Smooth muscle cell (in vitro differentiated cells): ENCODE measurements around the gene TDP2. TPM values are rescaled to one million over a fixed set of nuclear protein-coding genes. Genes with fewer than 3 reads are reported as not detected.

ENCODE experiments used
- DNase-seq: peaks from one replicate; lab custom pipeline; 2025; ENCODE audit not compliant: unreplicated experiment; lab: John Stamatoyannopoulos, UW
- H2AFZ ChIP-seq: fragments of 200-600 bp; sonication (generic); 2 replicates; pipeline ENCODE4 v1.6.0; 2016; ENCODE audit warnings: antibody characterized with exemption, low read depth, mild to moderate bottlenecking
- H3F3A ChIP-seq: fragments of 200-600 bp; sonication (generic); 2 replicates; pipeline ENCODE4 v1.6.0; 2017; ENCODE audit warnings: antibody characterized with exemption, low read depth
- H3K27ac ChIP-seq: fragments of 200-600 bp; sonication (generic); 2 replicates; pipeline ENCODE4 v1.5.1; 2016; ENCODE audit warnings: low read depth, mild to moderate bottlenecking
- H3K27me3 ChIP-seq: fragments of 200-600 bp; sonication (generic); 2 replicates; pipeline ENCODE4 v1.6.1; 2016; ENCODE audit warnings: low read depth, mild to moderate bottlenecking
- H3K36me3 ChIP-seq: fragments of 200-600 bp; sonication (generic); 2 replicates; pipeline ENCODE4 v1.5.1; 2016; ENCODE audit warnings: low read depth
- H3K4me1 ChIP-seq: fragments of 200-600 bp; sonication (generic); 2 replicates; pipeline ENCODE4 v1.5.1; 2016; ENCODE audit warnings: low read depth
- H3K4me2 ChIP-seq: fragments of 200-600 bp; sonication (generic); 2 replicates; pipeline ENCODE4 v1.6.0; 2016; ENCODE audit warnings: mild to moderate bottlenecking
- H3K4me3 ChIP-seq: fragments of 200-600 bp; sonication (generic); 2 replicates; pipeline ENCODE4 v1.5.1; 2016; ENCODE audit warnings: mild to moderate bottlenecking
- H3K79me2 ChIP-seq: fragments of 200-600 bp; sonication (generic); 2 replicates; pipeline ENCODE4 v1.6.0; 2016; ENCODE audit warnings: low read depth, mild to moderate bottlenecking
- H3K9ac ChIP-seq: fragments of 200-600 bp; sonication (generic); 2 replicates; pipeline ENCODE4 v1.6.0; 2016; ENCODE audit warnings: low read depth
- H3K9me3 ChIP-seq: fragments of 200-600 bp; sonication (generic); replicated peaks from 2 replicates; pipeline ENCODE4 v1.5.1; 2016; ENCODE audit warnings: low read depth
- H4K20me1 ChIP-seq: fragments of 200-600 bp; sonication (generic); 2 replicates; pipeline ENCODE4 v1.6.0; 2016; ENCODE audit warnings: low read depth
- CTCF ChIP-seq: fragments of 200-600 bp; sonication (generic); IDR thresholded peaks from 2 replicates; pipeline ENCODE4 v1.5.1; 2017; ENCODE audit warnings: borderline replicate concordance, mild to moderate bottlenecking, antibody characterized with exemption; ENCODE audit not compliant: insufficient read depth, poor library complexity, severe bottlenecking
- WGBS: methylation state at CpG from one replicate; pipeline ENCODE4 v1.1.7; 2016; ENCODE audit warnings: low lambda C conversion rate; 5-methylcytosine and 5-hydroxymethylcytosine counted together
- polyA plus RNA-seq: library from polyadenylated mRNA; unstranded; fragments of >200 nt; fragmentation: Nextera tagmentation; extraction: Ambion mirVana; gene quantifications from 2 replicates; pipeline ENCODE4 v1.2.1, GENCODE V29; 2016
- total RNA-seq: library from RNA; depleted of rRNA; stranded (reverse); fragments of >200 nt; gene quantifications from 2 replicates; pipeline ENCODE4 v1.2.3, GENCODE V29; 2014

TDP2 gene
- total and polyA plus RNA-seq, 2 experiments from 2014 or later = 13.0 to 16.2 TPM

- 95% methylated on average over 1 of the region's 1 CpG for WGBS
- Histone ChIP-seq H2AFZ (no peak overlapping the region), H3K27ac (no peak overlapping the region), H3K4me3 (no peak overlapping the region), H3K4me2 (no peak overlapping the region), H3K79me2 (no peaks in the 10 kb centered on the region), H3K9ac (no peak overlapping the region), H3K9me3 (no peaks in the 10 kb centered on the region), H3K4me1 (no peaks in the 10 kb centered on the region), H3F3A (no peaks in the 10 kb centered on the region), H3K36me3 (no peaks in the 10 kb centered on the region), H4K20me1 (no peaks in the 10 kb centered on the region), H3K27me3 (peaks cover 17% of the 10 kb centered on the region)
- no peak for DNase-seq
- TF ChIP-seq CTCF = no peak
These were observed 26.5 kb downstream of the TDP2 start for GRCh38 chr6:24640166-24640565.

GRCh38 chr6:24636681-24637080, 30.0 kb downstream of the TDP2 start:
- Histone ChIP-seq H4K20me1 (no peaks in the 10 kb centered on the region), H3K27ac (no peak overlapping the region), H3K4me3 (no peak overlapping the region), H3K4me1 (no peaks in the 10 kb centered on the region), H2AFZ (no peak overlapping the region), H3K36me3 (no peaks in the 10 kb centered on the region), H3K9ac (no peak overlapping the region), H3K79me2 (no peaks in the 10 kb centered on the region), H3K4me2 (no peak overlapping the region), H3K9me3 (no peaks in the 10 kb centered on the region), H3K27me3 (no peaks in the 10 kb centered on the region), H3F3A (no peaks in the 10 kb centered on the region)
- TF ChIP-seq CTCF = no peak
- DNase-seq = no peak

- TF ChIP-seq CTCF = no peak
- Histone ChIP-seq H2AFZ (no peak overlapping the region), H3K9me3 (no peaks in the 10 kb centered on the region), H3K27me3 (peaks cover 4% of the 10 kb centered on the region), H4K20me1 (no peaks in the 10 kb centered on the region), H3K27ac (no peak overlapping the region), H3K36me3 (no peaks in the 10 kb centered on the region), H3K9ac (no peak overlapping the region), H3K4me3 (no peak overlapping the region), H3K79me2 (no peaks in the 10 kb centered on the region), H3K4me2 (no peak overlapping the region), H3K4me1 (peaks cover 10% of the 10 kb centered on the region), H3F3A (no peaks in the 10 kb centered on the region)
- DNase-seq = no peak
- WGBS = 75% methylated on average over 1 of the region's 1 CpG
These were observed 34.1 kb downstream of the TDP2 start for GRCh38 chr6:24632573-24632972.

GRCh38 chr6:24631671-24632070, 35.0 kb downstream of the TDP2 start:
- Histone ChIP-seq H2AFZ (no peak overlapping the region), H3K9ac (no peak overlapping the region), H3K36me3 (no peaks in the 10 kb centered on the region), H3K4me1 (peaks cover 10% of the 10 kb centered on the region), H3K27me3 (peaks cover 5% of the 10 kb centered on the region), H3K79me2 (no peaks in the 10 kb centered on the region), H4K20me1 (no peaks in the 10 kb centered on the region), H3F3A (no peaks in the 10 kb centered on the region), H3K4me2 (no peak overlapping the region), H3K27ac (no peak overlapping the region), H3K9me3 (no peaks in the 10 kb centered on the region), H3K4me3 (no peak overlapping the region)
- WGBS = 75% methylated on average over 5 of the region's 5 CpGs
- no peak for TF ChIP-seq CTCF
- DNase-seq = no peak
